ENCODE results near the gene IL22.

- TF ChIP-seq, protein P1, sequence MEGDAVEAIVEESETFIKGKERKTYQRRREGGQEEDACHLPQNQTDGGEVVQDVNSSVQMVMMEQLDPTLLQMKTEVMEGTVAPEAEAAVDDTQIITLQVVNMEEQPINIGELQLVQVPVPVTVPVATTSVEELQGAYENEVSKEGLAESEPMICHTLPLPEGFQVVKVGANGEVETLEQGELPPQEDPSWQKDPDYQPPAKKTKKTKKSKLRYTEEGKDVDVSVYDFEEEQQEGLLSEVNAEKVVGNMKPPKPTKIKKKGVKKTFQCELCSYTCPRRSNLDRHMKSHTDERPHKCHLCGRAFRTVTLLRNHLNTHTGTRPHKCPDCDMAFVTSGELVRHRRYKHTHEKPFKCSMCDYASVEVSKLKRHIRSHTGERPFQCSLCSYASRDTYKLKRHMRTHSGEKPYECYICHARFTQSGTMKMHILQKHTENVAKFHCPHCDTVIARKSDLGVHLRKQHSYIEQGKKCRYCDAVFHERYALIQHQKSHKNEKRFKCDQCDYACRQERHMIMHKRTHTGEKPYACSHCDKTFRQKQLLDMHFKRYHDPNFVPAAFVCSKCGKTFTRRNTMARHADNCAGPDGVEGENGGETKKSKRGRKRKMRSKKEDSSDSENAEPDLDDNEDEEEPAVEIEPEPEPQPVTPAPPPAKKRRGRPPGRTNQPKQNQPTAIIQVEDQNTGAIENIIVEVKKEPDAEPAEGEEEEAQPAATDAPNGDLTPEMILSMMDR (IDR thresholded peaks at IDR 0.05; ENCODE audit: low read depth, low read length, missing input control) = no peak
- TF ChIP-seq RAD21 (IDR thresholded peaks at IDR 0.05) = no peak
- TF ChIP-seq GABPA (IDR thresholded peaks at IDR 0.05 in 1 of 2, conservative IDR thresholded peaks at IDR 0.05 in 1 of 2) = no peak
- TF ChIP-seq REST (IDR thresholded peaks at IDR 0.05) = no peak
- TF ChIP-seq, protein P2, sequence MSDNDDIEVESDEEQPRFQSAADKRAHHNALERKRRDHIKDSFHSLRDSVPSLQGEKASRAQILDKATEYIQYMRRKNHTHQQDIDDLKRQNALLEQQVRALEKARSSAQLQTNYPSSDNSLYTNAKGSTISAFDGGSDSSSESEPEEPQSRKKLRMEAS (IDR thresholded peaks at IDR 0.05) = no peak
- TF ChIP-seq EGR1 (IDR thresholded peaks at IDR 0.05; ENCODE audit: low read depth in 2 of 2) = no peak
- no peak for TF ChIP-seq TAF1 (conservative IDR thresholded peaks at IDR 0.05)
- no peak for TF ChIP-seq FOXA1 (IDR thresholded peaks at IDR 0.05)
- no peak for TF ChIP-seq ATF3 (IDR thresholded peaks at IDR 0.05)
- TF ChIP-seq ZBTB33 (IDR thresholded peaks at IDR 0.05) = no peak
- no peak for TF ChIP-seq NR2F2 (IDR thresholded peaks at IDR 0.05)
- TF ChIP-seq JUND (IDR thresholded peaks at IDR 0.05) = no peak
- no peak for TF ChIP-seq RXRA (IDR thresholded peaks at IDR 0.05)
- no peak for TF ChIP-seq SP1 (IDR thresholded peaks at IDR 0.05)
Measured at GRCh38 chr12:68237619-68238018, 15.8 kb downstream of the IL22 start.
